Activated T-cell treated with anti-CD3 and anti-CD28 coated beads for 4 hours (primary cell): ENCODE measurements around the gene RAB11FIP4.

Source experiments
- DNase-seq: peaks from one replicate; pipeline ENCODE4 v3.0.0-alpha.2; 2020

The RAB11FIP4 gene

DNA sequence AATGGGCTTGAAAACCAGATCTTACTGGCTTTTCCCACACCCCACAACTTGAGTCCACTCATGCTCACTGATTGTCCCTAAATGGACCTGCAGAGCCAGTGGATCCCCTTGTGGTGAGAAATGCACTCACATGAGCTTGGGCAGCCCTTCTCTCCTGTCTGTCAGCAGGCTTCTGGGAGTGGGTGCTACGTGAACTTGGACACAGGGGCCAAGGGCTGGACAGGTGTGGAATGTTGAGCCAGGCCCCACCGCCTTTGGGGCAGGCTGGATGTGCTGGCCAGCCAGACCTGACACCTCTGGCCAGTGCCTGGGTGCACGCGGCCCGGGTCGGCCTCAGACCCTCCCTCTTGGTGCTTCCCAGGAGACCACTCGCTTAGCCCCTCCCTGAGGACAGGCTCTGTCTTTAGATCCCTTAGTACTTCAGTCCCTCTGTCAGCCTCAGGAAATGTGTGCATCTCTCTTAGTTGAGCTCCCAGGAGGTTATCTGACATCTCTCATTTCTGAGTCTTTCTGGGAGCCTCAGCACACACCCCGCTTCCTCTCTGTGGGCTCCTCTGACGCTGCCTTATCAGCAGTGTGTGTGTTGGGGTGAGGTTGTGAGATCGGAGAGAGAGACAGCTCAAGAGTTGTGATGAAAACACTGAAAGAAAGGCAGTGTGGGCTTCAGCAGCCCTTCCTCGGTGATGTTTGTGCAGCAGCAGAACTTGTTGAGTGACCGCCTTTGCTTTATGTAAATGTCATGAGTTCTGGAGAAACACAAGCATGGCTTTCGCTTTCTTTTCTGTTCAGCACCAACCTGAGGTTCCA lies 117.0 kb downstream of the RAB11FIP4 start:
- DNase-seq = peak; percentile 38

DNA sequence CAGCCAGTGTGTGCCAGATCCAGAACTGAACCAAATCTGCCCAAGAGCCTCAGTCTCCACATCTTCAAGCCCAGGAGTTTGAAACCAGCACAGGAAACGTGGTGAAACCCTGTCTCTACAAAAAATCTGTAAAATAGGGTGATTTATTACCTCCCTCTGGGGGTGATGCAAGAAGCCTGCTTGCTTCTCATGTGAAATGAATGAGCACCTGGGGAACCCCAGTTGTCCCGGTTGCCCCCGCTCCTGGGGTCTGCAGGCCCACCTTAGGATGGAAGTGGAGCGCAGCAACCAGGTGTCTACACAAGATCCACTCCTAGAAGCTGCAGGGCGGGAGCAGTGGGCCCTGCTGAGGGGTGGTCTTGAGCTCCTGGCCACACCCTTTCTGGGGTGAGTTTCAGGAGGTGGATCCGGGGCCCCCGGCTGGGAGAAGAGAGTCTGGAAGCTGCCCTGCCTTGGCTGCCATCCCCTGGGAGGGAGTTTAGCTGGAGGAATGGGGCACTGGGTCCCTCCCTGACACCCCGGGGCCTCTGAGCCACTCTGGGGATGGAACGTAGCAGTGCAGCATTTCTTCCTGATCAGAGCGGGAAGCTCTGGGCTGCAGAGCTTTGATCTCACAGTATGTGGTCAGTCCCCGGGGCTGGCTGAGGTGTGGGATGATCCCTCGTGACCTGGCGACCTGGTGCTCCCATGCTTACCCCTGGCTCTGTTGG lies 117.8 kb downstream of the RAB11FIP4 start:
- no peak for DNase-seq

DNA sequence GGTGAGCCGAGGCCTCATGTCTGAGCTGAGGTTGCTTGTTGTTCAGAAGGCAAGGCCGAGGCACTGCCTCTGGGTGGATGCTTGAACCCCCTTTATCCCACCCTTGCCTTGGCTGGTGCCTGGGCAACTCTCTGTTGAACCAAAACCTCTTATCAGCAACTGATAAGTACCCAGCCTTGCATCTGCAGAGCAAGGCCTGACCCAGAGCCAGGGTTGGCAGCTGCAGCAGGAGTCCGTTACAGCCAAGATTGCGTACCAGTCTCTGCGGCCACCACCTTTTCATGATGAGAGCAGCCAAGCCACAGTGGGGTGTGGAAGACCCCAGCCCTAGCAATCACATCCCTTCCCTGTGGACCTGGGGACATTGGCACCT lies 118.3 kb downstream of the RAB11FIP4 start:
- no peak for DNase-seq

DNA sequence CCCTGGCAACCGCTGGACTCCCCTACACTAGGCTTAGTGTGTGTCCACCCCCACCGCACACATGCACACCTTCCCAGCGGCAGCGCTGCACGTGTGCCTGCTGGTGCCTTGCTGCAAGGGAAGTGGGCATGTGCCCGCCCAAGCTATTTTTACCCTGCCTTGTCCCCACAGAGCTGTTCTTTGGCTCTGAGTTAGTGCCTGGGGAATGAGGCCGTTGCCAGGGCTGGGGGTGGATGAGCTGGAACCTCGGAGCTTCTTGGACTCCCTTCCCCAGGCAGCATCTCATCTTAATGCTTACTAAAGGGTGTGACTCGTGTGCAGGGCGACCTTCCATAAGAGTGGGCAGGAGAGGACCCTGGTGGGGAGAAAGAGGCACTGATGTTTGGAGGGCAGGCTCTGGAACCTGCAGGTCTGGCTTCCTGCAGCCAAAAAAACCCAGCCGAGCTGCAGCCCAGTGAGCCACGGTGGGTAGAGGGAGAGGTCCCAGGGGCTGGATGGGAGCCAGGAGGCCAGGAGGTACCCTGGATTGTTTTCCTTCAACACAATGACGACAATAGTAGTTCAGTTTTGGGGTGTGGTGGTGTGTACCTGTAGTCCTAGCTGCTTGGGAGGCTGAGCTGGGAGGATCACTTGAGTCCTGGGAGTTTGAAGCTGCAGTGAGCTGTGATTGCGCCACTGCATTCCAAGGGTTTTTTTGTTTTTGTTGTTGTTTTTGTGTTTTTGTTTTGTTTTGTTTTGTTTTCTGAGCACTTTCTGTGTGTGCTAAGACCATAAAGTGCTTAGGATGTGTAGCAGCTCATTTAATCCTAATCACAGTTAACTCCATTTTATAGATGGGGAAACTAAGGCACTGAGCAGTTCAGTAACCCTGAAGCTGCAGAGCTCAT lies 119.1 kb downstream of the RAB11FIP4 start:
- DNase-seq = no peak

- DNase-seq = no peak
Measured at GRCh38 chr17:31511195-31511578, 119.7 kb downstream of the RAB11FIP4 start.

GRCh38 chr17:31511580-31511979 lies 120.1 kb downstream of the RAB11FIP4 start:
- no peak for DNase-seq

- no peak for DNase-seq
Measured at GRCh38 chr17:31512104-31512740, 120.7 kb downstream of the RAB11FIP4 start.

DNA sequence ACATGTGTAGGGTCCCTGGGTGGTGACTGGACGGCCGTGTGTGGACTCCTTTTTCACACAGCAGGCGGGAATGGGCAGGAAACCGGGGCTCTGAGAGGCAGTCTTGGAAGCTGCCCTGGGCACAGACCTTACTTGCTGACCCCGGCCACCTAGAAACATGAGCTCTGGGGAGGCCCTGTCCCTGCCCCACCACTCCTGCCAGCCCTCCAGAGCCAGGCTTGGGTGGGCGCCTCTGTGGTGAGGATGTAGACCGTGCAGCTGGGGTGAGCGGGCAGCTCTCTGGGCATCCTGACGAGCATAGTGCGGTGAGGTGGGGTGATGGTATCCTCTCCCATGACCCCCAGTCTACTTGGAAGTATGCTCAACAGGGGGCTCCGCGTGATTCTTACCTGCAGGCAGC lies 121.3 kb downstream of the RAB11FIP4 start:
- DNase-seq = no peak

DNA sequence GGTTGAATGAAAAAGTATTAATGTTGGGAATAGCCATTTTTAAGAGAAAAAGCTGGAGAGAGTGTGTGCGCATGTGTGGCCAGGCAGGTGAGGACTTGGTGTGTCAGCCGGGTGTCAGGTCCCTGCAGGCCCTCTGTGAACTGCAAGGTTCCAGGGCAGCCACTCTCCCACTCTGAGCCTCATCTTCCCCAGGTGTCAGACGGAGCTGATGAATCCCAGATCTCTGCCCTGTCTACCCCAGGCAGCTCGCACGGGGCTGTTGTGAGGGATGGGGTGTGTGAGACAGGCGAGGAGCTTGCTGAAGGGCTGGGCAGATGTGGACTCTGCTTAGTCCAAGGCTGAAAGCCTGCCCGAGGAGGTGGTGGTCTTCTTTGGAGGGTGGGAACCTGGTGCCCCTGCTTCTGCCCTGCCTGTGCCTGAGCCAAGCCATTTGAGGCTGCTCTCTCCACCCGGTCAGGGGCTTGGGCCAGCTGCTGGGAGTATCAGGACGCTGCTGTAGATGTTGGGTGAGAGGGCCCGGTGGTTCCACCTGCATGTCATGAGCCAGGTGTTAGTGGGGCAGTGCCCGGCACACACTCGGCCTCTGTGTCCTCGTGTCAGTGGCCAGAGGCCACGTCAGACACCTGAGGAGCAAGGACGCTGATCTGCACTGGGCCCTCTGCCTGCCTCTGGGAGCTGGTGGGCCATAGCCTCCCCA lies 122.4 kb downstream of the RAB11FIP4 start:
- DNase-seq = no peak

- DNase-seq = no peak
Measured at GRCh38 chr17:31515267-31515666, 123.8 kb downstream of the RAB11FIP4 start.

- DNase-seq = no peak
Measured at GRCh38 chr17:31517524-31517923, 126.0 kb downstream of the RAB11FIP4 start.

DNA sequence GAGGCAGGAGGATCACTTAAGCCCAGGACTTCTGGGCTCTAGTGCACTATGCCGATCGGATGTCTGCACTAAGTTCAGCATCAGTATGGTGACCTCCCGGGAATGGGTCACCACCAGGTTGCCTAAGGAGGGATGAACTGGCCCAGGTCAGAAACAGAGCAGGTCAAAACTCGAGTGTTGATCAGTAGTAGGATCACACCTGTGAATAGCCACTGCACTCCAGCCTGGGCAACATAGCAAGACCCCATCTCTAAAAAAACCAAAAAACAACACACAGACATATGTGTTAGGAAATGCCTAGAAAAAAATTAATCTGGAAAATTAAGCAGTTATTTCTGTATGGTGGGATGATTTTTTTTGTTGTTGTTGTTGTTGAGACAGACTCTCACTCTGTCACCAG lies 127.0 kb downstream of the RAB11FIP4 start:
- DNase-seq = no peak

DNA sequence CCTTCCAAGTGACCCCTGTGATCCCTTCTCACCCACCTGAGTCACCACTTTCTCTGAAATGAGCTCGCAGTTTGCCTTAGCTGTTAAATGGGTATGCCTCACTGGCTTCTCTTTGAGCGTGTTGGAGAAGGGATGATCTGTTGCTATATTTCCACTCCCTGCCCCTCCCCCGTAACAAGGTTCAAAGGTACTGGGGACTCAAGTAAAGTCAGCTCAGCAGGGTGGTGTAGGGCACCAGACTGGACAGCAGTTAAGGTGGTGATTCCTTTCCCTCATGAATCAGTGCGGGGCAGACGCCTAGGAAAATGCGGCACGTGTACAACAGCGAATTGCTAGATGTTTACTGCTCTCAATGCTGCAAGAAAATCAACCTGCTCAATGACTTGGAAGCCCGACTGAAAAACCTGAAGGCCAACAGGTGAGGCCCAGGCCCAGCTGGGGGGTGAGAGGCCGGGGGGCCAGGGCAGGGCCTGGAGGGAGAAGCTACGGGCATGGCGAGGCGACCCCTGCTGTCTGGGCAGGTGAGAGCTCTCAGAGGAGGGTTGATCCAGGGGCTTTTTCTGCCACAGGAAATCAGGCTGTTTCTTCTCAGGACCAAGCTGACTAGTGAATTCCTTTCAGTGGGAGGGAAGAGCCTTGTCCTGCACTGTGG lies 130.3 kb downstream of the RAB11FIP4 start:
- DNase-seq = no peak

GRCh38 chr17:31522284-31522931 lies 130.9 kb downstream of the RAB11FIP4 start:
- no peak for DNase-seq

DNA sequence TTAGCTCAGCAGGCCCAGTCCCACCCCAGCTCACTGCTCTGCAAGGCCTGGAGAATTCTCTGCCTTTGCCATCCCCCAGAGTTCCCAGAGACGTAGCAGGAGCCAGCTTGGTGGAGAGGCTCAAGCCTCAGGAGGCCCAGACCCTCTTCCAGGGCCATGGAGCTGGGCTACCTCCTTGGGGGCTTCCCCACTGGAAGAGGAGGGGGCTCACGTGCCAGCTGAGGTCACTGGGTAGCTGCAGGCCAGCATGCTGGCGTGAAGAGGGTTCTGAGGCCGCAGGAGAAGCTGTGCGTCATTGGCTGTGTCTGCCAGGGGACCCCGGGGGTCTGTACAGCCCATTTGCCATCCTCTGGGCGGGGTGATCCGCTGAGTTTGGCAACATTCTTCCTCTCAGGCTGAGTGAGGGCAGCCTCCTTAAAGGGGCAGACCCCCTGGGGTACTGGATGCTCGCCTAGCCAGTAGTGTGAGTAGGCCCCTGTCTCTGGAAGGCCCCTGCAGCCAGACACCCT lies 131.6 kb downstream of the RAB11FIP4 start:
- DNase-seq = no peak

DNA sequence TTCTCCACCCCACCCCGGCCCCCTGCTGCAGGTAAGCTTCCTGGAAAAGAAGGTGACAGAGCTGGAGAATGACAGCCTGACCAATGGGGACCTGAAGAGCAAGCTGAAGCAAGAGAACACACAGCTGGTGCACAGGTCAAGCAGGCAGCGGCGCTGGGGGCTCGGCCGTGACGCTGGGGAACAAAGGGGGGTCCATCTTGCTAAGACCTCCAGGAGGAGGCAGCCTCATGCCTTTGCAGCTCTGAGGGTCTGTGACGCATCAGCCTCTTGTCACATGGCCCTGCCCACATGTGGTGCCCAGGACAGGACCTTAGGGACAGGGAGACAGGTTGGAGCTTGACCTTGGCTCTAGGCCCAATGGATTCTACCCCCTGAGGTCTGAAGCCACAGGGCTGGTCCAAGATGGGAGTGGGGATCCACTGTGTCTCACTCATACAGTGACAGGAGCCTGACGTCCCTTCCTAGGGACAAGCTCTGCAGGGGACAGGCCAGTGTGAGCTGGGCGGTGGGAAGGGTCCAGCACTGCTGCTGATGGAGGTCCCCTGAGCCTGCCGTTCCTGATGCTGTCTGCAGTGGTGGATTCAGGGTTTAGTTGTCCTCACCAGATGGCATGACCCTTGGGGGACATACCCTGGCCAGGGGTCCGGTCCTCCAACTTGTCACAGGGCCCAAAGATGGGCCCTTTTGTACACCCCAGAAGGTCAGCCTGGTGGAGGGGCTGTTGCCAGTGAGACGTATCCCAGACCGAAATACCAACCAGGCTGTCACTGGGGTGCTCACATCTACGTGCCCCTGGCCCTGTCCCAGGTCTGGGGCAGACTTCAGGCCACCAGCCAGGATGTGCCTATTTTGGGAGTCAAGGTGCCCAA lies 132.6 kb downstream of the RAB11FIP4 start:
- DNase-seq = no peak

- DNase-seq = peak; percentile 91
Measured at GRCh38 chr17:31524926-31525800, 133.7 kb downstream of the RAB11FIP4 start.

DNA sequence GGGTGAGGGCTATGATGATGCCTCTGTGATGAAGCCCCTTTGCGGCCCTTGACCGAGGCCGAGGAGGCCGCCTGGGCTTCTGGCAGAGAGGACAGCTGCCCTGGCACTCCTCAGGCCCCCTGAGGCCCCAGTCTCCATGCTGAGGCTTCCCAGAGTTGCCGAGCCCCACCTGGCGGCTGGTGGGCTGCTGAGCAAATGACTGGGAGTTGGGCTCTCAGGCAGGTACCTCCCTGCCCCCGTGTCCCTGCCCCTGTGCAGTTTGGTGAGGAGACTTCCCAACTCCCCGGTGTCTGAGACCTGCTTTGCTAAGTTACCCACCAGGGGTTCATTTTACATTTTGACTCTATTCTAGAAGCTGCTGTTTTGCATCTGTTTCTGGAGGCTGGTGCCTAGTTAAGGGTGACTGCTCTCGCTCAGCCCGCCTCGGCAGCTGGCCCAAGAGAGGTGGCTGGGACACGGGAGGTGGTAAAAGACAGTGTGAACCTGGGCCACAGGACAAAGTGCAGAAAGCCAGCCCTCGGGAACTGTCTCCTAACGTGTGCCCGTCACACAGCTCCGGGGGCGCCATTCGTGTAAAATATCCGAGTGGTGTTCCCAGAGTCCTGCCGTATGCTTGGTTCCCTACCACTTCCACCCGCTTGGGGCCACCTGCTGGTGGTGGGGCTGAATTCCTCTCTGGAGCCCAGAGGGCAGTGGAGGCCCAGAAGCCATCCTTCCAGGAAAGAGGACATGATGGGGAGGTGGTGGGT lies 134.5 kb downstream of the RAB11FIP4 start:
- no peak for DNase-seq
